PC-3 (cell line): Measurements from ENCODE around the gene DLL4. TPM values are rescaled to one million over a fixed set of nuclear protein-coding genes. Genes with fewer than 3 reads are reported as not detected.

Experiments used
- ATAC-seq: fragments of 200-7000 bp; cut with Tn5 transposase; 2 replicates; pipeline ENCODE4 v1.9.1; 2020; ENCODE audit warnings: mild to moderate bottlenecking, moderate library complexity
- BruUV-seq: library from RNA; stranded (reverse); fragments of 400-500 nt; replicated peaks from 2 replicates; lab custom pipeline; 2021; lab: Mats Ljungman, UMichigan
- CTCF ChIA-PET: fragments of 300-600 bp; sonication (Branson Sonifier 250); formaldehyde crosslinking; loops from one replicate; lab custom pipeline; 2022; ENCODE audit warnings: antibody characterized with exemption; lab: Charles Lee
- POLR2A ChIA-PET: fragments of 300-600 bp; sonication (Branson Sonifier 250); formaldehyde crosslinking; loops from one replicate; lab custom pipeline; 2022; ENCODE audit warnings: antibody characterized with exemption; ENCODE audit not compliant: unreplicated experiment; lab: Charles Lee
- DNase-seq: peaks from one replicate; pipeline ENCODE4 v3.0.0-alpha.2; 2015
- H2AFZ ChIP-seq: fragments of 300-600 bp; sonication (generic); 2 replicates; pipeline ENCODE4 v1.6.0; 2016; ENCODE audit warnings: antibody characterized with exemption, low read length
- H3F3A ChIP-seq: fragments of 300-600 bp; sonication (generic); one replicate; pipeline ENCODE4 v1.6.0; 2017; ENCODE audit warnings: antibody characterized with exemption, low read length, control low read depth, mild to moderate bottlenecking; ENCODE audit not compliant: unreplicated experiment
- H3K27ac ChIP-seq: fragments of 300-600 bp; sonication (generic); 2 replicates; pipeline ENCODE4 v1.5.1; 2016; ENCODE audit warnings: mild to moderate bottlenecking, low read length
- H3K27me3 ChIP-seq: fragments of 300-600 bp; sonication (generic); 2 replicates; pipeline ENCODE4 v1.6.1; 2016; ENCODE audit warnings: low read length, mixed read lengths
- H3K36me3 ChIP-seq: fragments of 300-600 bp; sonication (generic); 2 replicates; pipeline ENCODE4 v1.6.1; 2016; ENCODE audit warnings: low read depth, mixed run types, low read length, mixed read lengths
- H3K4me1 ChIP-seq: fragments of 300-600 bp; sonication (generic); 2 replicates; pipeline ENCODE4 v1.5.1; 2016; ENCODE audit warnings: low read length; ENCODE audit not compliant: insufficient read depth
- H3K4me2 ChIP-seq: fragments of 300-600 bp; sonication (generic); 2 replicates; pipeline ENCODE4 v1.6.0; 2016; ENCODE audit warnings: low read length
- H3K4me3 ChIP-seq: fragments of 300-600 bp; sonication (generic); 2 replicates; pipeline ENCODE4 v1.5.1; 2016; ENCODE audit warnings: mild to moderate bottlenecking, low read length, mixed read lengths
- H3K79me2 ChIP-seq: fragments of 300-600 bp; sonication (generic); 2 replicates; pipeline ENCODE4 v1.6.1; 2017; ENCODE audit warnings: low read length, mixed read lengths
- H3K9ac ChIP-seq: fragments of 300-600 bp; sonication (generic); 2 replicates; pipeline ENCODE4 v1.6.0; 2016; ENCODE audit warnings: mild to moderate bottlenecking, low read length
- H3K9me2 ChIP-seq: fragments of 300-600 bp; sonication (generic); replicated peaks from 2 replicates; pipeline ENCODE4 v1.6.1; 2016; ENCODE audit warnings: mixed run types, low read length, mixed read lengths
- H3K9me3 ChIP-seq: fragments of 300-600 bp; sonication (generic); 2 replicates; pipeline ENCODE4 v1.6.1; 2016; ENCODE audit warnings: low read length, mixed read lengths
- H4K20me1 ChIP-seq: fragments of 300-600 bp; sonication (generic); 2 replicates; pipeline ENCODE4 v1.6.1; 2016; ENCODE audit warnings: low read length, mixed read lengths
- EZH2 ChIP-seq: fragments of 300-600 bp; sonication (generic); IDR thresholded peaks from one replicate; pipeline ENCODE4 v1.6.1; 2017; ENCODE audit warnings: antibody characterized with exemption, mild to moderate bottlenecking, low read length; ENCODE audit not compliant: unreplicated experiment
- EZH2phosphoT487 ChIP-seq: fragments of 300-600 bp; sonication (generic); IDR thresholded peaks from 2 replicates; pipeline ENCODE4 v1.6.1; 2018; ENCODE audit warnings: mild to moderate bottlenecking, antibody characterized with exemption, low read length, borderline replicate concordance
- intact Hi-C: fragments of 100-400 bp; cut with micrococcal nuclease; formaldehyde crosslinking; loops from 2 replicates; pipeline ENCODE4 v1.9.0; 2023
- total RNA-seq: library from RNA; depleted of rRNA; stranded (reverse); fragments of >200 nt; gene quantifications from 2 replicates; pipeline ENCODE4 v1.2.3, GENCODE V29; 2014
- TF ChIP-seq, protein P1 (sequence below): fragments of 300-600 bp; sonication (generic); conservative IDR thresholded peaks from 2 replicates; pipeline ENCODE4 v1.5.1; 2017; ENCODE audit warnings: antibody characterized with exemption, low read depth, mild to moderate bottlenecking, low read length

The DLL4 gene
- total RNA-seq, 1 experiment from 2014 or later, result 2.2 TPM

DNA sequence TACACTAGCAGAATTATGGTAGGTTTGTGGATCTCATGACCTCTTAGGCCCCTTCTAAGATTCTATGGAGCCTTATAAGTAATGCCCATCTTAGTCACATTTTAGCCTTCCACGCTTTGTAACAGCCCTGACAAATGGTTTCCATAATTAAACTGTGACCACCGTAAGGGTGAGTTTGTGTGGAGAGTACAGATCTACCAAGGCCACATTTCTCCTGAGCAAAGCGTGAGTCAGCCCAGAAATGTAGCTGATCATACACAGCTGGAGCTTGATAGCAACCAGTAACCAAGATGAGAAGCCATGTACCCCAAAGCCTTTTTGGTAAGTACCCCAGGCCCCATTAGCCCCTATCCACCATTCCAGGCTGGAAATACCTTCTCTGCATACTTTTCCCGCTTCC, 55.8 kb downstream of the DLL4 start:
- ATAC-seq, result no peak
- ChIA-PET CTCF (no interaction called here), POLR2A (no interaction called here)
- no peaks in the 10 kb centered on the region for H3K27me3 ChIP-seq
- H3K9me2 ChIP-seq, result no peaks in the 10 kb centered on the region
- no peak overlapping the region for H3K4me3 ChIP-seq
- no peak overlapping the region for H3K9ac ChIP-seq
- H3F3A ChIP-seq, result no peaks in the 10 kb centered on the region
- no peak overlapping the region for H3K4me2 ChIP-seq
- no peaks in the 10 kb centered on the region for H3K79me2 ChIP-seq
- no TSS peak for BruUV-seq
- no peak overlapping the region for H2AFZ ChIP-seq
- TF ChIP-seq, protein P1, sequence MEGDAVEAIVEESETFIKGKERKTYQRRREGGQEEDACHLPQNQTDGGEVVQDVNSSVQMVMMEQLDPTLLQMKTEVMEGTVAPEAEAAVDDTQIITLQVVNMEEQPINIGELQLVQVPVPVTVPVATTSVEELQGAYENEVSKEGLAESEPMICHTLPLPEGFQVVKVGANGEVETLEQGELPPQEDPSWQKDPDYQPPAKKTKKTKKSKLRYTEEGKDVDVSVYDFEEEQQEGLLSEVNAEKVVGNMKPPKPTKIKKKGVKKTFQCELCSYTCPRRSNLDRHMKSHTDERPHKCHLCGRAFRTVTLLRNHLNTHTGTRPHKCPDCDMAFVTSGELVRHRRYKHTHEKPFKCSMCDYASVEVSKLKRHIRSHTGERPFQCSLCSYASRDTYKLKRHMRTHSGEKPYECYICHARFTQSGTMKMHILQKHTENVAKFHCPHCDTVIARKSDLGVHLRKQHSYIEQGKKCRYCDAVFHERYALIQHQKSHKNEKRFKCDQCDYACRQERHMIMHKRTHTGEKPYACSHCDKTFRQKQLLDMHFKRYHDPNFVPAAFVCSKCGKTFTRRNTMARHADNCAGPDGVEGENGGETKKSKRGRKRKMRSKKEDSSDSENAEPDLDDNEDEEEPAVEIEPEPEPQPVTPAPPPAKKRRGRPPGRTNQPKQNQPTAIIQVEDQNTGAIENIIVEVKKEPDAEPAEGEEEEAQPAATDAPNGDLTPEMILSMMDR, result no peak
- TF ChIP-seq EZH2, result no peak
- H3K36me3 ChIP-seq, result peaks cover 78% of the 10 kb centered on the region
- intact Hi-C loops, result no loop called here
- H3K9me3 ChIP-seq, result no peaks in the 10 kb centered on the region
- H3K4me1 ChIP-seq, result no peaks in the 10 kb centered on the region
- no peak for DNase-seq
- no peaks in the 10 kb centered on the region for H4K20me1 ChIP-seq
- H3K27ac ChIP-seq, result no peak overlapping the region

DNA sequence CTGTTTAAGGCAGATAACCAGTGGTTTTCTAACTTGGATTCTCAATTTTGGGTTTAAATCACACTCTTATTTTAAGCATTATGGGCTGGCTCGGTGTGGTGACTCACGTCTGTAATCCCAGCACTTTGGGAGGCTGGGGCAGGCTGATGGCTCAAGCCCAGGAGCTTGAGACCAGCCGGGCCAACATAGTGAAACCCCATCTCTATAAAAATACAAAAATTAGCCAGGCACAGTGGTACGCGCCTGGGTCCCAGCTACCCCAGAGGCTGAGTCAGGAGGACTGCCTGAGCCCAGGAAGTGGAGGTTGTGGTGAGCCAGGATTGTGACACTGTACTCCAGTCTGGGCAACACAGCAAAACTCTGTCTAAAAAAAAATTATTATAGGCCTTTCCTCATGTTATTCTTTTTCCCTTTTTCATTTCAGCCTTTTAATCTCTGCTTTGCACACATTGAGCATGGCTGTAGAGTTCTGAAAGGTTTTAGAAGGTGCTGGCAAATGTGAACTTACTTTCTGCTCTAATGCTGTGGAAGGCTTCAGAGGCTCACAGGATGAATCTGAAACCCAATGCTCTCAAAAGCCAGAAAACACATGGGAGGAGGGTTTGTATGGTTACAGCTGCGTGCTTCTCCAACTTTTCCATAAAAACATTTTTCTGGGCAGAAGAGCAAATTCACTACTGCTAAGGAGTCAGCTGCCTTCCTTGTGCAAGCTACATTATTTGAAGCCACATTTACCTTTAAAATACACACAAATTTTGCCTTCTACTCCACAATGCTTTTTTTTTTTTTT, 56.6 kb downstream of the DLL4 start:
- no peak for TF ChIP-seq EZH2
- no peak for TF ChIP-seq EZH2phosphoT487
- TF ChIP-seq, protein P1, result no peak
- H3K27me3 ChIP-seq, result no peaks in the 10 kb centered on the region
- H3K9ac ChIP-seq, result no peak overlapping the region
- H3K79me2 ChIP-seq, result no peaks in the 10 kb centered on the region
- H3K36me3 ChIP-seq, result peaks cover 77% of the 10 kb centered on the region
- no peaks in the 10 kb centered on the region for H3F3A ChIP-seq
- H3K4me1 ChIP-seq, result no peaks in the 10 kb centered on the region
- no peaks in the 10 kb centered on the region for H3K9me2 ChIP-seq
- H3K9me3 ChIP-seq, result no peaks in the 10 kb centered on the region
- no peak for DNase-seq
- ChIA-PET POLR2A (no interaction called here), CTCF (no interaction called here)
- no peak for ATAC-seq
- no peaks in the 10 kb centered on the region for H4K20me1 ChIP-seq
- H2AFZ ChIP-seq, result no peak overlapping the region
- H3K4me3 ChIP-seq, result no peak overlapping the region
- H3K27ac ChIP-seq, result no peak overlapping the region
- BruUV-seq, result no TSS peak
- intact Hi-C loops, result no loop called here
- no peak overlapping the region for H3K4me2 ChIP-seq

DNA sequence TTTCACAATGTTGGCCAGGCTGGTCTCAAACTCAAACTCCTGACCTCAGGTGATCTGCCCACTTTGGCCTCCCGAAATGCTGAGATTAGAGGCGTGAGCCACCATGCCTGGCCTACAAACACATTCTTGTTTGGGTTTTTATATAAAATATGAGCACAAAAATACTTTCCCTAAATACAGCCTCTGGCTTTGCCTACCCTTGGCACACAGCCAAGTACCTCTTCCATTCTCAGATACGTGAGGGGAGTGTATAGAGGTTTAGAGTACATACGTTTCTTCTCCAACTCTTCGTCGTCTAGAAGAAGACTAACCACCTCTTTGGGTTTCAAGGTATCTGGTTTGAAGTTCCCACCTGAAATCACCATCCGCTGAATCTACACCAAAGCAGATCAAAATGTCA, 57.7 kb downstream of the DLL4 start:
- H3K27me3 ChIP-seq, result no peaks in the 10 kb centered on the region
- BruUV-seq, result no TSS peak
- POLR2A ChIA-PET, result no interaction called here
- no peak overlapping the region for H3K4me3 ChIP-seq
- no peak overlapping the region for H3K27ac ChIP-seq
- peaks cover 76% of the 10 kb centered on the region for H3K36me3 ChIP-seq
- intact Hi-C loops, result no loop called here
- no peaks in the 10 kb centered on the region for H3K4me1 ChIP-seq
- ATAC-seq, result no peak
- H3K9me3 ChIP-seq, result no peaks in the 10 kb centered on the region
- no peak overlapping the region for H3K9ac ChIP-seq
- H2AFZ ChIP-seq, result no peak overlapping the region
- DNase-seq, result no peak
- no peaks in the 10 kb centered on the region for H3K9me2 ChIP-seq
- TF ChIP-seq EZH2phosphoT487 (no peak), EZH2 (no peak)
- TF ChIP-seq, protein P1, result no peak
- H3K79me2 ChIP-seq, result no peaks in the 10 kb centered on the region
- H3K4me2 ChIP-seq, result no peak overlapping the region
- CTCF ChIA-PET, result no interaction called here
- H3F3A ChIP-seq, result no peaks in the 10 kb centered on the region
- H4K20me1 ChIP-seq, result no peaks in the 10 kb centered on the region
